Measurements from ENCODE around the gene PRPF40A. TPM values are rescaled to one million over a fixed set of nuclear protein-coding genes. Genes with fewer than 3 reads are reported as not detected.
A peak's percentile ranks its signal among the peaks of the same experiment; 100 is the strongest.

Gene PRPF40A
- polyA plus RNA-seq, 3 donors, result 56.0 to 95.4 (median 66.6) TPM

GRCh38 chr2:152655880-152656279, 61.4 kb downstream of the PRPF40A start:
- DNase-seq, result no peak
- Histone ChIP-seq H3K9ac (ENCODE audit: insufficient read depth, low read length, poor library complexity, severe bottlenecking) (no peak overlapping the region), H2AFZ (ENCODE audit: insufficient read depth, low read depth, low read length, poor library complexity, severe bottlenecking) (no peak overlapping the region), H3K4me3 (replicated peaks in 1 of 3; ENCODE audit: low read depth in 2 of 3, low read length in 3 of 3) (no peak overlapping the region), H3K27me3 (ENCODE audit: control insufficient read depth in 2 of 2, insufficient read depth in 2 of 2, low read length in 2 of 2) (no peaks in the 10 kb centered on the region), H3K9me3 (replicated peaks in 1 of 2; ENCODE audit: control insufficient read depth in 1 of 2, insufficient read depth in 1 of 2, low read length in 2 of 2) (no peaks in the 10 kb centered on the region), H3K79me2 (ENCODE audit: insufficient read depth, low read length) (no peaks in the 10 kb centered on the region), H3K36me3 (replicated peaks in 1 of 2; ENCODE audit: control insufficient read depth in 1 of 2, insufficient read depth in 2 of 2, low read length in 2 of 2) (peaks cover 76 to 95% of the 10 kb centered on the region in 2 donors), H3K4me1 (ENCODE audit: control insufficient read depth in 1 of 2, insufficient read depth in 2 of 2, low read length in 2 of 2) (no peaks in the 10 kb centered on the region), H3K4me2 (replicated peaks; ENCODE audit: extremely low read depth, low read length, poor library complexity, severe bottlenecking) (no peak overlapping the region), H4K20me1 (ENCODE audit: insufficient read depth, low read length) (peaks cover under 1% of the 10 kb centered on the region), H3K27ac (ENCODE audit: low read depth in 1 of 2, low read length in 2 of 2) (peak overlapping the region in 1 of 2 donors; percentile 24)
- H3K9me3 Mint-ChIP-seq, result no peaks in the 10 kb centered on the region
- intact Hi-C loops (cut with micrococcal nuclease), result no loop called here
- no peak overlapping the region for H3K27ac Mint-ChIP-seq
- TF ChIP-seq CTCF (IDR thresholded peaks at IDR 0.05), result no peak
- no peaks in the 10 kb centered on the region for H3K4me1 Mint-ChIP-seq
- no peak overlapping the region for H3K4me3 Mint-ChIP-seq
- H3K36me3 Mint-ChIP-seq, result peaks cover 77 to 82% of the 10 kb centered on the region in 2 donors
- H3K27me3 Mint-ChIP-seq (ENCODE audit: low read depth in 3 of 3), result no peaks in the 10 kb centered on the region
- no CpG with 5 or more reads among the region's 1 CpG for WGBS (ENCODE audit: insufficient coverage)

- Histone ChIP-seq H3K4me1 (ENCODE audit: control insufficient read depth in 1 of 2, insufficient read depth in 2 of 2, low read length in 2 of 2) (no peaks in the 10 kb centered on the region), H3K27me3 (ENCODE audit: control insufficient read depth in 2 of 2, insufficient read depth in 2 of 2, low read length in 2 of 2) (no peaks in the 10 kb centered on the region), H3K4me3 (replicated peaks in 1 of 3; ENCODE audit: low read depth in 2 of 3, low read length in 3 of 3) (no peak overlapping the region), H2AFZ (ENCODE audit: insufficient read depth, low read depth, low read length, poor library complexity, severe bottlenecking) (no peak overlapping the region), H3K9me3 (replicated peaks in 1 of 2; ENCODE audit: control insufficient read depth in 1 of 2, insufficient read depth in 1 of 2, low read length in 2 of 2) (no peaks in the 10 kb centered on the region), H3K9ac (ENCODE audit: insufficient read depth, low read length, poor library complexity, severe bottlenecking) (no peak overlapping the region), H3K27ac (ENCODE audit: low read depth in 1 of 2, low read length in 2 of 2) (no peak overlapping the region), H4K20me1 (ENCODE audit: insufficient read depth, low read length) (no peaks in the 10 kb centered on the region), H3K36me3 (replicated peaks in 1 of 2; ENCODE audit: control insufficient read depth in 1 of 2, insufficient read depth in 2 of 2, low read length in 2 of 2) (peaks cover 41 to 69% of the 10 kb centered on the region in 2 donors), H3K4me2 (replicated peaks; ENCODE audit: extremely low read depth, low read length, poor library complexity, severe bottlenecking) (no peak overlapping the region), H3K79me2 (ENCODE audit: insufficient read depth, low read length) (no peaks in the 10 kb centered on the region)
- Mint-ChIP-seq H3K9me3 (no peaks in the 10 kb centered on the region), H3K4me3 (no peak overlapping the region), H3K4me1 (no peaks in the 10 kb centered on the region), H3K27ac (no peak overlapping the region), H3K27me3 (ENCODE audit: low read depth in 3 of 3) (no peaks in the 10 kb centered on the region), H3K36me3 (peaks cover 53 to 57% of the 10 kb centered on the region in 2 donors)
- intact Hi-C loops (cut with micrococcal nuclease), result no loop called here
- TF ChIP-seq CTCF (IDR thresholded peaks at IDR 0.05), result no peak
- no CpG with 5 or more reads among the region's 2 CpGs for WGBS (ENCODE audit: insufficient coverage)
- no peak for DNase-seq
These were observed 65.4 kb downstream of the PRPF40A start for GRCh38 chr2:152651834-152652233.
